Hepatocyte (in vitro differentiated cells): Measurements from ENCODE around the gene NPM1.

Experiments used
- CTCF ChIP-seq: fragments of 200-600 bp; sonication (generic); IDR thresholded peaks from 2 replicates; pipeline ENCODE4 v1.5.1; 2016; ENCODE audit warnings: antibody characterized with exemption, mild to moderate bottlenecking; ENCODE audit not compliant: poor library complexity
- EZH2 ChIP-seq: fragments of 200-600 bp; sonication (generic); IDR thresholded peaks from 2 replicates; pipeline ENCODE4 v1.6.1; 2016; ENCODE audit warnings: antibody characterized with exemption, mild to moderate bottlenecking, borderline replicate concordance

GRCh38 chr5:171444582-171444981, 56.9 kb downstream of the NPM1 start:
- no peak for TF ChIP-seq CTCF
- no peak for TF ChIP-seq EZH2
